PFSK-1 (cell line): Measurements from ENCODE around the gene FLAD1.

Experiments
- FOXP2 ChIP-seq: optimal IDR thresholded peaks from 2 replicates; pipeline ENCODE3; 2011; ENCODE audit warnings: borderline replicate concordance, control low read depth, inconsistent platforms; ENCODE audit not compliant: insufficient read depth; ENCODE audit errors: extremely low read length, extremely low read depth
- POLR2AphosphoS5 ChIP-seq: IDR thresholded peaks from 2 replicates; pipeline ENCODE4 v1.6.1; 2012; ENCODE audit warnings: low read depth, mild to moderate bottlenecking, control low read depth, low read length, moderate library complexity
- REST ChIP-seq, 2 experiments: IDR thresholded peaks; 2 replicates each; pipeline versions ENCODE4 v1.6.1 to v1.8.0; 2011 to 2012; ENCODE audit warnings: low read depth in 2 of 2, low read length in 2 of 2, control low read depth in 1 of 2, inconsistent platforms in 1 of 2, mild to moderate bottlenecking in 1 of 2, moderate library complexity in 1 of 2; ENCODE audit not compliant: insufficient read depth in 1 of 2
- SIN3A ChIP-seq: IDR thresholded peaks from 2 replicates; pipeline ENCODE4 v1.6.1; 2012; ENCODE audit warnings: mild to moderate bottlenecking, low read length, moderate library complexity, borderline replicate concordance; ENCODE audit not compliant: insufficient read depth
- TAF1 ChIP-seq: IDR thresholded peaks from 2 replicates; pipeline ENCODE4 v1.6.1; 2012; ENCODE audit warnings: low read length, control low read depth, borderline replicate concordance; ENCODE audit not compliant: insufficient read depth

FLAD1 gene

GRCh38 chr1:154994269-154994587 lies 11.1 kb downstream of the FLAD1 start:
- TF ChIP-seq POLR2AphosphoS5 (no peak), SIN3A (no peak), TAF1 (no peak), REST (IDR thresholded peaks at IDR 0.05; ENCODE audit: insufficient read depth in 1 of 2, low read depth in 2 of 2, low read length in 2 of 2) (no peak), FOXP2 (no peak)

DNA sequence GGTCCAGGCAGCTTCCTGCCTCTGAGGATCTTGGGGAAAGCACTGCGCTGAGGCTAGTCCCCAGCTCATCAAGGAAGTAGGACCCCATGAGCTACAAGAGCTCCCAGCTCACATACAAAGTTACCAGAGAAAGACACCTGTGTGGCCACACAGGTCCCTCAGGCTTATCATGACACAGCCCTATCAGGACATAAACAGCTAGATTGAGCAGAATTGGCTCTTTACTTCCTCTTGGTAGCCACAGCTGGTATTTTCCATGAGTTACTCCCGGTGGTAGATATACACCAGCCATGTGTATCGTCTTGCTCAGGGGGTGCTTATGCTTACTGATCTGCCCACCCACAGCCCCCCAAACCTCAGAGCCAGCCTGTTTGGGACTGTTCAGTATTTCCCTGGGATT lies 11.4 kb downstream of the FLAD1 start:
- TF ChIP-seq REST (IDR thresholded peaks at IDR 0.05; ENCODE audit: insufficient read depth in 1 of 2, low read depth in 2 of 2, low read length in 2 of 2): no peak
- no peak for TF ChIP-seq FOXP2
- no peak for TF ChIP-seq POLR2AphosphoS5
- no peak for TF ChIP-seq SIN3A
- TF ChIP-seq TAF1: no peak

DNA sequence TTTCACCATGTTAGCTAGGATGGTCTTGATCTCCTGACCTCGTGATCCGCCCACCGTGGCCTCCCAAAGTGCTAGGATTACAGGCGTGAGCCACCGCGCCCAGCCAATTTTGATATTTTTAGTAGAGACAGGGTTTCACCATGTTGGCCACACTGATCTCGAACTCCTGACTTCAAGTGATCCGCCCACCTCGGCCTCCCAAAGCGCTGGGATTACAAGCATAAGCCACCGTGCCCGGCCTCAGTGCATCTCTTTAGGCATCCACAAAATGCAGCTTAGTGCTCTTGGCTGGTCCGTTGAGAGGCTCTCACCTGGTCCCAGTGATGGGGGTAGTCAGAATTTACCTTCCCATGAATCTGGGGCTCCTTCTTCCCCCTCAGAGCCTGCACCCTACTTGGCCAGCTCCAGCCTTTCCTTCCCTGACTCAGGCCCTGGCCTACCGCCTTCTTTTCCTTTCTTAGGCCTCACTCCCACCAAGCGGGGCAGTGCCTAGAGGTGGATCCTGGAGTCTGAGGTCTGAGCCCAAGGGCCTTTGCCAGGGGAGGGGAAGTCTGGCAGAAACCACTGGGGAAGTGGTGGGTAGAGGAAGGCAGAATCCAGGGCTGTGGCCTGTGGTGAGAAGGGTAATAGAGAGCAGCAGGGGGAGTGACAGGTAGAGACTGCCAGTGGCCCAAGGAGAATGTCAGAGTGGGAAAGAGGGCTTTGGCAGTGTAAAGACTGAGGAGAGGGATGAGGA lies 14.0 kb downstream of the FLAD1 start:
- TF ChIP-seq TAF1: no peak

DNA sequence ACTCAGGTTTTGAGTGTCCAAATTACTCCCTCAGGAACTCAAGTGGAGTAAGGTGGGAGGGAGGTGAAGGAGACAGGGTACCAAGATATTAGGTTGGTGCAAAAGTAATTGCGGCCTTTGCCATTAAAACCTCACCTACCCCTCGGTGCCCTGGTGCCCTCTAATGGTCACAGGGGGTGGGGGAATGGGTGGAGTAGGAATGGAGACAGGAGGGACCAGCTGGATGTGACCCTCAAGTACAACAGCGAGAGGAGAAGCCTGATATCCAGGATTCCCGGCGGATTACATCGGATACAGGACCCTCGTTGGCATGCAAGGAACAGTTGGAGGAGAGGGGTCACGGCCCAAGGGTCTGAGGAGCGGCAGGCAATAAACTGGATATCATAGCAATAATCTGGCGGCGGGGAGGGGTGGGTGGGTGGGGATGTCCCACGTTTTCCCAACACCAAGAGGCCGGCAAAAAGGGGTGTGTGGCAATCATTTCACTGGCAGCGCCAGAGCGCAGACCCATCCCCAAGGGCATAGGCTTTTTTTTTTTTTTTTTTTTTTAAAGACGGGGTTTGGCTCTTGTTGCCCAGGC lies 15.1 kb downstream of the FLAD1 start:
- TF ChIP-seq REST (IDR thresholded peaks at IDR 0.05; ENCODE audit: insufficient read depth in 1 of 2, low read depth in 2 of 2, low read length in 2 of 2) (no peak), POLR2AphosphoS5 (no peak), SIN3A (no peak), FOXP2 (no peak), TAF1 (no peak)

DNA sequence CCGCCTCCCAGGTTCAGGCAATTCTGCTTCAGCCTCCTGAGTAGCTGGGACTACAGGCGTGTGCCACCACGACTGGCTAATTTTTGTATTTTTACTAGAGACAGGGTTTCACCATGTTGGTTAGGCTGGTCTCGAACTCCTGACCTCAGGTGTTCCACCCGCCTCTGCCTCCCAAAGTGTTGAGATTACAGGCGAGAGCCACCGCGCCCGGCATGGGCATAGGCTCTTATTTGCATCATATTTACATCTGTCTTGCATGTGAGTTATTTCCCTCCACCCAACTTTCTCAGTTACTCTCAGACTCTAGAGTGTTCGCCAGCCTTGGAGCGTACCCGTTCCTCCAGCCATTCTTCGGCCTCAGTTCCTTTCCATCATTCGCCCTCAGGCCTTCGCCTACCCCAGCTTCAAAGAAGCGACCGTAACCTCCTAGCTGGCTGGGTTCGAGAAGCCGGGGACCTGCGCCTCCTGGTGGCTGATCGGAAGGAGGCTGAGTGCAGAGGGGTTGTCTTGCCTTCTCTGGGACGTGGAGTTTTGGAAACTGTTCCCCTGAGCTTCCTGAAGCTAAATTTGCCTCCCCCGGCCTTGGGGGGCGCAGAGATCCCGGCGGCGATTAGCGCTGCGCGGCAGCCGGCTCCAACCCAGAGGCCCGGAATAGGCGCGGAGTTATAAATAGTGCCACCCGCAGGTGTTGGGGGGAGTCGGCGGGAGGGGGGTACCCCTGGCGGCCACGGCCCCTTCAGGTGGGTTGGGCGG lies 15.8 kb downstream of the FLAD1 start:
- TF ChIP-seq POLR2AphosphoS5 (no peak), FOXP2 (no peak), TAF1 (no peak), REST (IDR thresholded peaks at IDR 0.05; ENCODE audit: insufficient read depth in 1 of 2, low read depth in 2 of 2, low read length in 2 of 2) (no peak), SIN3A (no peak)
